NCI-H1092 (cell line): ENCODE results near the gene LRRC32.
"Not testable (repeated sequence)": the region's sequence is repeated elsewhere in the genome, so short reads cannot be mapped to it uniquely, and the experiment has no call there.

Experiments used
- DNase-seq: peaks from one replicate; lab custom pipeline; 2025; lab: John Stamatoyannopoulos, UW

The LRRC32 gene

DNA sequence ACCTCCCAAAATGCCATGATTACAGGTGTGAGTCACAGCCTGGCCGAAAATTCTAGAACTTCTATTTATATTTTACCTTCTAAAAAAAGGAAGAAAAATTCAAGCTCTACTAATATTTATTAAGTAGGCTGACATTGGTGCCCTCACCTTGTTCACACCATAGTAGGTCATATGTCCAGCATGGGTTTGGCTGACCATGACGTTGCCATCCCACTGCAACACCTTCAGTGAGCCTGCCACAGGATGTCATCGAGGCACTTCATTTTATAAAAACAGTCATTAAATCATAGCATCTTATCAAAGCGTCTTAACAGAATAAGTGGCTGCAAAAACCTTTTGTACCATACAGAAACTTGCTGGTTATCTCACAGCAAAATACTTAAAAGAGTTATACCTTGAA lies 58.3 kb downstream of the LRRC32 start:
- DNase-seq = no peak

DNA sequence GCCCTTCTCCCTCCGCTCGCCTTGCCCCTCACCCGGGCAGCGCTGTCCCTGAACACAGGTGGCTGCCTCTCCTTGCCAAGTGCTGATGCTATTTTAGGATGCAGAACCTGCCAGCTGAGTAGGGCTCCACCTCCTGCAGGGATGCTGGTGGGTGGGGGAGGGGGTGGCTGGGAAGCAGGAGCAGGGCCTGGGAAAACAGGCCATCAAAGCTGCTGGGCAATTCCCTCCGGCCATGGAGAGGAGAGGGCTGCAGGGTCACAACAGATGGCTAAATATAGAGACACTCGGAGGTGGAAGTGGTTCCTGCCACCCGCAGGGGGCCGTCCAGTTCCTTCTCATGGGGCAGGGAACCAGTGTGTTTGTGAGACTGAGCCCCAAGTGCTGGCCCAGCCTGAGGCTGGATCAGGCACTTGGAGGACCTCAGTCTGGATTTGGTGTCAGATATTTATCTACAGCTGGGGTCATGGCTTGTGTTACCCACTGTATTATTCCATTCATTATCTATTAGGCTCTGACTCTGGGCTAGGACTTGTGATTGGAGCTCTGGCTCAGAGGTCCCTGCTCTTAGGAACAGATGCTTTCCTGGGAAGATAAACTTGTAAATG lies 59.6 kb downstream of the LRRC32 start:
- DNase-seq = no peak

DNA sequence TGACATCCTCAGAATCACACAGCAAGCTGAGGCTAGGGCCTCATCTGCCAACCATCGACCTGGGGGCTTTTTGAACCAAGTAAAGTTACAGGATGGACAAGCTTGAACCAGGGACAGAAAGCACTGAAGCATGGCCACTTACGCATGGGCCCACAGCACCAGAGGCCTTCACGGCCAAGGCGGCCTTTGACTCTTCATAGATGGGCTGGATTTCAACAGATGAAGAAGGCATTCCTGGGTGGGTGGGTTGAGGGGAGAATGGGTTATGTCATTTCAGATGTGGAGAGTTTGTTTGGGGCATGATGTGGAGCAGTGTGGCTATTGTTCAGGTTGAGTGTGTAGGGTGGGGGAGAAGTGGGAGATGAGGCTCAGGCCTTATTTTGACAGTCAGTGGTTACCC lies 60.2 kb downstream of the LRRC32 start:
- DNase-seq = no peak

DNA sequence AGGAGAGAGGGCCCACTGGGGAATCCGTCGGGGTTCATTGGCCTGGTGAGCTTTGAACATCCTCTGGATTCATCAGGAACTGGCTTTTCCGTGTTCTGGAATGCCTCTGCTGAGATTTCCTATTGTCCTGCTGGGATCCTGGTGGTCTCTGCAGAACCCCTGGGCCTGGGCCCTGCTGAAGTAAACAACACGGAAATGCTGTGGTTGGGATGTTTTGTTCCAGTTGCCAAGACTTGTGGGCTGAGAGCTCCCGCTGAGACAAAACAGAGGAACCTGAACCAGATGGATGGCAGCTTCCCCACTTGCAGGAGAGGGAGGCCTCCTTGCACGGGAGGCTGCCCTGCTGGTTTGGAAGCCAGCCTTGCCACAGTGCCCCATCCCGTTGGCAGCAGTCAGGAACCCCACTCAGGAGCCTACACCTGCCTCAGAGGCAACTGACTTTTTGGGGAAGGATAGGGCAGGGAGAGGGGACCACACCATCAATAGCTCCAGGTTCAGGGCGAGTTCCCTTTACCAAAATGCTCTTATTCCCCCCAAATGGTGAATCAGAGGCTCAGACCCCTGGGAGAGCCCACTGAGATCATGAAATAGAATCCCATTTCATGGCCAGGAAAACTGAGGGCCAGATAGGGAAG lies 60.7 kb downstream of the LRRC32 start:
- DNase-seq = no peak

DNA sequence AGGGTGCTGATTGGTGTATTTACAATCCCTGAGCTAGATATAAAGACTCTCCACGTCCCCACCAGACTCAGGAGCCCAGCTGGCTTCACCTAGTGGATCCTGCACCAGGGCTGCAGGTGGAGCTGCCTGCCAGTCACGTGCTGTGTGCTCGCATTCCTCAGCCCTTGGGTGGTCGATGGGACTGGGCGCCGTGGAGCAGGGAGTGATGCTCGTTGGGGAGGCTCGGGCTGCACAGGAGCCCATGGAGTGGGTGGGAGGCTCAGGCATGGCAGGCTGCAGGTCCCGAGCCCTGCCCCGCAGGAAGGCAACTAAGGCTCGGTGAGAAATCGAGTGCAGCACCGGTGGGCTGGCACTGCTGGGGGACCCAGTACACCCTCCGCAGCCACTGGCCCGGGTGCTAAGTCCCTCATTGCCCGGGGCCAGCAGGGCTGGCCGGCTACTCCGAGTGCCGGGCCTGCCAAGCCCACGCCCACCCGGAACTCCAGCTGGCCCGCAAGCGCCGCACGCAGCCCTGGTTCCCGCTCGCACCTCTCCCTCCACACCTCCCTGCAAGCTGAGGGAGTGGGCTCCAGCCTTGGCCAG lies 61.6 kb downstream of the LRRC32 start:
- not testable (repeated sequence) for DNase-seq

DNA sequence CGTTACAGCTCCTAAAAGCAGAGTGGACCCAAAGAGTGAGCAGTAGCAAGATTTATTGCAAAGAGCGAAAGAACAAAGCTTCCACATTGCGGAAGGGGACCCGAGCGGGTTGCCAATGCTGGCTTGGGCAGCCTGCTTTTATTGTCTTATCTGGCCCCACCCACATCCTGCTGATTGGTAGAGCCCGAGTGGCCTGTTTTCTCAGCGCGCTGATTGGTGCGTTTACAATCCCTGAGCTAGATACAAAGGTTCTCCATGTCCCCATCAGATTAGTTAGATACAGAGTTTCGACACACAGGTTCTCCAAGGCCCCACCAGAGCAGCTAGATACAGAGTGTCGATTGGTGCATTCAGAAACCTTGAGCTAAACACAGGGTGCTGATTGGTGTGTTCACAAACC lies 62.3 kb downstream of the LRRC32 start:
- not testable (repeated sequence) for DNase-seq
